Endothelial cell of umbilical vein (primary cell): Measurements from ENCODE around the gene CARD14. TPM values are rescaled to one million over a fixed set of nuclear protein-coding genes. Genes with fewer than 3 reads are reported as not detected.

Experiments used
- BruUV-seq: library from RNA; stranded (reverse); fragments of 400-500 nt; replicated peaks from 2 replicates; lab custom pipeline; 2021; lab: Mats Ljungman, UMichigan
- CTCF ChIA-PET: fragments of 300-600, 350-600 bp; sonication (Branson Sonifier 250); formaldehyde crosslinking; loops from one replicate; lab custom pipeline; 2021; ENCODE audit warnings: antibody characterized with exemption, inconsistent platforms; lab: Charles Lee
- POLR2A ChIA-PET: fragments of 300-600, 350-600 bp; sonication (Branson Sonifier 250); formaldehyde crosslinking; loops from one replicate; lab custom pipeline; 2021; ENCODE audit warnings: antibody characterized with exemption, inconsistent platforms; lab: Charles Lee
- DNase-seq: peaks from one replicate; pipeline ENCODE4 v3.0.0-alpha.2; 2011; ENCODE audit warnings: low read depth, low spot score
- FAIRE-seq: peaks from 2 replicates; lab custom pipeline; 2011; peaks lifted over from hg19 to GRCh38; lab: Jason Lieb, UNC
- H2AFZ ChIP-seq: 2 replicates; pipeline ENCODE4 v1.6.0; 2012; ENCODE audit warnings: low read depth, low read length, control low read depth, inconsistent platforms
- H3K27ac ChIP-seq: 2 replicates; pipeline ENCODE4 v1.5.1; 2011; ENCODE audit warnings: low read depth, mild to moderate bottlenecking, control low read depth, low read length, moderate library complexity; ENCODE audit not compliant: insufficient read depth
- H3K27me3 ChIP-seq, 2 experiments: 2 replicates each; pipeline versions ENCODE4 v1.6.0 to v1.6.1; 2011; ENCODE audit warnings: low read length in 2 of 2, mixed read lengths in 1 of 2; ENCODE audit not compliant: control insufficient read depth in 2 of 2, insufficient read depth in 2 of 2
- H3K36me3 ChIP-seq, 2 experiments: 2 replicates in 1 of 2; 3 replicates in 1 of 2; pipeline ENCODE4 v1.5.1; 2011; ENCODE audit warnings: low read length in 2 of 2, mild to moderate bottlenecking in 1 of 2, moderate library complexity in 1 of 2; ENCODE audit not compliant: control insufficient read depth in 2 of 2, insufficient read depth in 2 of 2; ENCODE audit errors: extremely low read depth in 1 of 2
- H3K4me1 ChIP-seq: 3 replicates; pipeline ENCODE4 v1.5.1; 2011; ENCODE audit warnings: mild to moderate bottlenecking, low read length; ENCODE audit not compliant: control insufficient read depth, insufficient read depth; ENCODE audit errors: extremely low read depth
- H3K4me2 ChIP-seq: 2 replicates; pipeline ENCODE4 v1.6.1; 2011; ENCODE audit warnings: low read length, control low read depth, mixed read lengths; ENCODE audit not compliant: insufficient read depth
- H3K4me3 ChIP-seq, 3 experiments: fragments of 200-600 bp in 1 of 3; sonication (generic), shearing (Covaris generic) in 1 of 3; replicated peaks in 1 of 3; 2 replicates each; pipeline ENCODE4 v1.5.1; 2011 to 2016; ENCODE audit warnings: control low read depth in 3 of 3, low read length in 3 of 3, mild to moderate bottlenecking in 2 of 3, inconsistent platforms in 1 of 3, low read depth in 1 of 3, moderate library complexity in 1 of 3; ENCODE audit not compliant: insufficient read depth in 1 of 3
- H3K79me2 ChIP-seq: 2 replicates; pipeline ENCODE4 v1.6.0; 2012; ENCODE audit warnings: low read length, inconsistent platforms; ENCODE audit not compliant: control insufficient read depth, insufficient read depth
- H3K9ac ChIP-seq: replicated peaks from 2 replicates; pipeline ENCODE3; 2011; ENCODE audit warnings: low read length, control low read depth; ENCODE audit not compliant: insufficient read depth; ENCODE audit errors: extremely low read depth
- H3K9me1 ChIP-seq: replicated peaks from 3 replicates; pipeline ENCODE4 v1.6.0; 2011; ENCODE audit warnings: mild to moderate bottlenecking, low read length; ENCODE audit not compliant: control insufficient read depth, insufficient read depth; ENCODE audit errors: extremely low read depth
- H3K9me3 ChIP-seq: replicated peaks from 2 replicates; pipeline ENCODE4 v1.5.1; 2012; ENCODE audit warnings: low read length, inconsistent platforms; ENCODE audit not compliant: control insufficient read depth, insufficient read depth
- H4K20me1 ChIP-seq: replicated peaks from 2 replicates; pipeline ENCODE3; 2011; ENCODE audit warnings: mild to moderate bottlenecking, low read length; ENCODE audit not compliant: control insufficient read depth, insufficient read depth; ENCODE audit errors: extremely low read depth
- CTCF ChIP-seq, 2 donors: IDR thresholded peaks; 1 replicate in 1 of 2; 2 replicates in 1 of 2; pipeline ENCODE4 v1.5.1; 2011; ENCODE audit warnings: low read length in 2 of 2, mild to moderate bottlenecking in 2 of 2, moderate library complexity in 2 of 2, control low read depth in 1 of 2, inconsistent platforms in 1 of 2, low read depth in 1 of 2; ENCODE audit not compliant: insufficient read depth in 1 of 2; ENCODE audit errors: extremely low read depth in 1 of 2
- EZH2 ChIP-seq: IDR thresholded peaks from 2 replicates; pipeline ENCODE4 v1.6.1; 2012; ENCODE audit warnings: borderline replicate concordance, low read depth, mild to moderate bottlenecking, moderate library complexity, low read length, inconsistent platforms; ENCODE audit not compliant: severe bottlenecking
- FOS ChIP-seq: IDR thresholded peaks from 2 replicates; pipeline ENCODE4 v1.6.1; 2011; ENCODE audit warnings: mild to moderate bottlenecking, low read length, moderate library complexity, borderline replicate concordance; ENCODE audit not compliant: insufficient read depth
- GATA2 ChIP-seq: IDR thresholded peaks from 2 replicates; pipeline ENCODE4 v1.7.0; 2011; ENCODE audit warnings: low read depth, mild to moderate bottlenecking, moderate library complexity, mixed read lengths, low read length; ENCODE audit not compliant: insufficient read length, insufficient read depth
- JUN ChIP-seq: IDR thresholded peaks from 2 replicates; pipeline ENCODE4 v1.6.1; 2011; ENCODE audit warnings: borderline replicate concordance, low read depth; ENCODE audit not compliant: insufficient read length, insufficient read depth
- MAX ChIP-seq: IDR thresholded peaks from 2 replicates; pipeline ENCODE4 v1.6.1; 2011; ENCODE audit not compliant: insufficient read depth, insufficient read length
- MYC ChIP-seq: IDR thresholded peaks from one replicate; pipeline ENCODE4 v1.6.1; 2011; ENCODE audit warnings: mild to moderate bottlenecking, low read depth, low read length
- POLR2A ChIP-seq: IDR thresholded peaks from 2 replicates; pipeline ENCODE4 v1.6.1; 2012; ENCODE audit warnings: low read depth, mild to moderate bottlenecking, control low read depth, low read length
- POLR2AphosphoS5 ChIP-seq: IDR thresholded peaks from 2 replicates; pipeline ENCODE4 v1.6.1; 2012; ENCODE audit warnings: low read depth, mild to moderate bottlenecking, control low read depth, low read length, moderate library complexity; ENCODE audit not compliant: insufficient read depth
- dilution Hi-C: fragments of 300-500 bp; cut with MboI; formaldehyde crosslinking; loops from one replicate; pipeline ENCODE4 v1.15.0; 2019; ENCODE audit warnings: low sequenced_read_pairs; ENCODE audit not compliant: extremely low pct_ligation_motif_present
- intact Hi-C: fragments of 100-400 bp; cut with micrococcal nuclease; formaldehyde crosslinking; loops from one replicate; pipeline ENCODE4 v1.10.0; 2022
- polyA plus RNA-seq, 4 experiments: library from polyadenylated mRNA; depleted of rRNA in 3 of 4; stranded (reverse) in 3 of 4; unstranded in 1 of 4; fragments of >200 nt; gene quantifications; 2 replicates each; pipeline versions ENCODE4 v1.2.1 to v1.2.3, GENCODE V29; 2011 to 2012; ENCODE audit warnings: missing spikeins in 1 of 4
- total RNA-seq: library from RNA; stranded (reverse); gene quantifications from 2 replicates; pipeline ENCODE4 v1.2.3, GENCODE V29; 2021

The CARD14 gene
- total and polyA plus RNA-seq, 2 donors (not counting 3 experiments of a cell fraction or from before 2014, with no cell fraction given) = not detected

- Histone ChIP-seq H3K9me3 (no peaks in the 10 kb centered on the region), H4K20me1 (no peaks in the 10 kb centered on the region), H3K27me3 (peaks cover 6 to 8% of the 10 kb centered on the region in 2 experiments), H3K79me2 (no peaks in the 10 kb centered on the region), H3K4me3 (no peak overlapping the region), H3K9ac (no peak overlapping the region), H3K9me1 (no peaks in the 10 kb centered on the region), H3K4me2 (no peak overlapping the region), H3K4me1 (no peaks in the 10 kb centered on the region), H2AFZ (no peak overlapping the region), H3K36me3 (no peaks in the 10 kb centered on the region), H3K27ac (no peak overlapping the region)
- TF ChIP-seq MAX (no peak), FOS (no peak), JUN (no peak)
- FAIRE-seq (no peak), DNase-seq (no peak)
- intact Hi-C loops (no loop called here), dilution Hi-C loops (no loop called here)
- ChIA-PET POLR2A (no interaction called here), CTCF (no interaction called here)
- no TSS peak for BruUV-seq
Observed at GRCh38 chr17:80163336-80163735, 6.5 kb upstream of the CARD14 start.

GRCh38 chr17:80164185-80164584 lies 5.6 kb upstream of the CARD14 start:
- dilution Hi-C loops = no loop called here

More at GRCh38 chr17:80164185-80164584, 5.6 kb upstream of the CARD14 start:
- no peak for TF ChIP-seq FOS
- TF ChIP-seq MYC = no peak
- TF ChIP-seq POLR2A = no peak
- no peak for TF ChIP-seq EZH2
- TF ChIP-seq MAX = no peak
- TF ChIP-seq GATA2 = no peak
- no peak for TF ChIP-seq JUN
- no peak for TF ChIP-seq CTCF (IDR thresholded peaks at IDR 0.05; ENCODE audit: extremely low read depth in 1 of 2, insufficient read depth in 1 of 2, low read depth in 1 of 2, low read length in 2 of 2)
- no peak for TF ChIP-seq POLR2AphosphoS5
- H3K4me3 ChIP-seq = no peak overlapping the region
- no peak overlapping the region for H3K4me2 ChIP-seq
- no peaks in the 10 kb centered on the region for H3K9me1 ChIP-seq
- BruUV-seq = no TSS peak
- H4K20me1 ChIP-seq = no peaks in the 10 kb centered on the region
- H3K4me1 ChIP-seq = no peaks in the 10 kb centered on the region
- no peaks in the 10 kb centered on the region for H3K9me3 ChIP-seq
- FAIRE-seq = no peak
- peaks cover 6 to 11% of the 10 kb centered on the region in 2 experiments for H3K27me3 ChIP-seq
- H3K27ac ChIP-seq = no peak overlapping the region
- H3K9ac ChIP-seq = no peak overlapping the region
- no peak for DNase-seq
- H3K36me3 ChIP-seq = no peaks in the 10 kb centered on the region
- intact Hi-C loops = no loop called here
- ChIA-PET POLR2A (no interaction called here), CTCF (no interaction called here)
- no peaks in the 10 kb centered on the region for H3K79me2 ChIP-seq
- no peak overlapping the region for H2AFZ ChIP-seq
